Activated naive CD8-positive, alpha-beta T cell treated with anti-CD3 and anti-CD28 coated beads, Interleukin-2, amount 10 ng/mL, durations not matched to agents 7 days and 5 days (primary cell): ENCODE data around the gene SPATS2L. TPM values are rescaled to one million over a fixed set of nuclear protein-coding genes. Genes with fewer than 3 reads are reported as not detected.

Experiments used
- ATAC-seq: fragments of 150-1000 bp; cut with Tn5 transposase; one replicate; pipeline ENCODE4 v1.10.0; 2021; ENCODE audit warnings: low read depth, moderate library complexity
- POLR2A ChIA-PET: fragments of 350-600 bp; sonication (Branson Sonifier 250); formaldehyde crosslinking; loops from one replicate; lab custom pipeline; 2021; ENCODE audit warnings: antibody characterized with exemption; lab: Charles Lee
- DNase-seq: peaks from one replicate; pipeline ENCODE4 v3.0.0; 2021
- H3K27ac Mint-ChIP-seq: one replicate; pipeline ENCODE4 v1.8.0; 2022; ENCODE audit warnings: mild to moderate bottlenecking, mixed read lengths
- H3K27me3 Mint-ChIP-seq: one replicate; pipeline ENCODE4 v1.8.0; 2022; ENCODE audit warnings: mild to moderate bottlenecking, moderate library complexity, mixed read lengths
- H3K36me3 Mint-ChIP-seq: one replicate; pipeline ENCODE4 v1.8.0; 2021; ENCODE audit warnings: mild to moderate bottlenecking, mixed read lengths
- H3K4me1 Mint-ChIP-seq: one replicate; pipeline ENCODE4 v1.8.0; 2021; ENCODE audit warnings: mixed read lengths
- H3K4me3 Mint-ChIP-seq: one replicate; pipeline ENCODE4 v1.8.0; 2022; ENCODE audit warnings: mild to moderate bottlenecking, moderate library complexity, mixed read lengths
- H3K9me3 Mint-ChIP-seq: one replicate; pipeline ENCODE4 v1.8.0; 2021; ENCODE audit warnings: mixed read lengths
- total RNA-seq, 2 experiments: library from RNA; stranded (reverse); gene quantifications; one replicate each; pipeline ENCODE4 v1.2.3, GENCODE V29; 2021

SPATS2L gene
- total RNA-seq, 2 experiments from 2014 or later: 46.3 to 47.1 TPM

GRCh38 chr2:200274116-200275075 is 32.1 kb upstream of the SPATS2L start:
- ATAC-seq (no peak), DNase-seq (no peak)
- Mint-ChIP-seq H3K4me3 (no peak overlapping the region), H3K36me3 (no peaks in the 10 kb centered on the region), H3K9me3 (no peaks in the 10 kb centered on the region), H3K27ac (no peak overlapping the region), H3K27me3 (peaks cover 15% of the 10 kb centered on the region), H3K4me1 (no peaks in the 10 kb centered on the region)
- POLR2A ChIA-PET: no interaction called here

GRCh38 chr2:200275295-200276013 is 31.0 kb upstream of the SPATS2L start:
- no peak for ATAC-seq
- H3K4me1 Mint-ChIP-seq: no peaks in the 10 kb centered on the region
- H3K9me3 Mint-ChIP-seq: no peaks in the 10 kb centered on the region

GRCh38 chr2:200276472-200276871 is 30.0 kb upstream of the SPATS2L start:
- H3K4me3 Mint-ChIP-seq: no peak overlapping the region
- ATAC-seq: no peak
- H3K36me3 Mint-ChIP-seq: no peaks in the 10 kb centered on the region
- H3K4me1 Mint-ChIP-seq: no peaks in the 10 kb centered on the region
- no peak overlapping the region for H3K27ac Mint-ChIP-seq
- POLR2A ChIA-PET: no interaction called here
- DNase-seq: no peak
- H3K9me3 Mint-ChIP-seq: no peaks in the 10 kb centered on the region
- H3K27me3 Mint-ChIP-seq: peaks cover 24% of the 10 kb centered on the region

More at GRCh38 chr2:200275295-200276013, 31.0 kb upstream of the SPATS2L start:
- Mint-ChIP-seq H3K27me3 (peaks cover 24% of the 10 kb centered on the region), H3K4me3 (no peak overlapping the region), H3K27ac (no peak overlapping the region), H3K36me3 (no peaks in the 10 kb centered on the region)
- DNase-seq: no peak
- POLR2A ChIA-PET: no interaction called here

- DNase-seq: no peak
- ATAC-seq: no peak
- no peak overlapping the region for H3K4me3 Mint-ChIP-seq
- POLR2A ChIA-PET: no interaction called here
- peaks cover 33% of the 10 kb centered on the region for H3K27me3 Mint-ChIP-seq
- no peak overlapping the region for H3K27ac Mint-ChIP-seq
- H3K4me1 Mint-ChIP-seq: no peaks in the 10 kb centered on the region
- H3K9me3 Mint-ChIP-seq: no peaks in the 10 kb centered on the region
- no peaks in the 10 kb centered on the region for H3K36me3 Mint-ChIP-seq
Observed at GRCh38 chr2:200278694-200279316, 27.7 kb upstream of the SPATS2L start.

GRCh38 chr2:200279857-200280256 is 26.6 kb upstream of the SPATS2L start:
- Mint-ChIP-seq H3K9me3 (no peaks in the 10 kb centered on the region), H3K4me1 (no peaks in the 10 kb centered on the region), H3K27ac (no peak overlapping the region), H3K4me3 (no peak overlapping the region), H3K36me3 (no peaks in the 10 kb centered on the region), H3K27me3 (peaks cover 39% of the 10 kb centered on the region)
- ATAC-seq (no peak), DNase-seq (no peak)
- POLR2A ChIA-PET: no interaction called here

GRCh38 chr2:200286578-200286977 is 19.9 kb upstream of the SPATS2L start:
- ATAC-seq (no peak), DNase-seq (no peak)
- POLR2A ChIA-PET: no interaction called here
- Mint-ChIP-seq H3K9me3 (no peaks in the 10 kb centered on the region), H3K36me3 (no peaks in the 10 kb centered on the region), H3K27ac (no peak overlapping the region), H3K4me3 (no peak overlapping the region), H3K4me1 (no peaks in the 10 kb centered on the region), H3K27me3 (peaks cover 43% of the 10 kb centered on the region)

GRCh38 chr2:200288670-200289429 is 17.6 kb upstream of the SPATS2L start:
- Mint-ChIP-seq H3K27ac (no peak overlapping the region), H3K36me3 (no peaks in the 10 kb centered on the region), H3K27me3 (peaks cover 39% of the 10 kb centered on the region), H3K4me3 (no peak overlapping the region), H3K4me1 (no peaks in the 10 kb centered on the region), H3K9me3 (no peaks in the 10 kb centered on the region)
- POLR2A ChIA-PET: no interaction called here
- ATAC-seq: no peak
- no peak for DNase-seq

GRCh38 chr2:200296118-200296517 is 10.4 kb upstream of the SPATS2L start:
- Mint-ChIP-seq H3K9me3 (no peaks in the 10 kb centered on the region), H3K27ac (no peak overlapping the region), H3K36me3 (no peaks in the 10 kb centered on the region), H3K4me1 (peaks cover 3% of the 10 kb centered on the region), H3K4me3 (no peak overlapping the region), H3K27me3 (peaks cover 30% of the 10 kb centered on the region)
- DNase-seq (no peak), ATAC-seq (no peak)
- POLR2A ChIA-PET: no interaction called here

- Mint-ChIP-seq H3K4me1 (peaks cover 3% of the 10 kb centered on the region), H3K27me3 (peaks cover 32% of the 10 kb centered on the region), H3K27ac (no peak overlapping the region), H3K9me3 (no peaks in the 10 kb centered on the region), H3K36me3 (no peaks in the 10 kb centered on the region), H3K4me3 (no peak overlapping the region)
- no peak for DNase-seq
- no peak for ATAC-seq
- POLR2A ChIA-PET: no interaction called here
Observed at GRCh38 chr2:200297100-200297499, 9.4 kb upstream of the SPATS2L start.

GRCh38 chr2:200297989-200298388 is 8.5 kb upstream of the SPATS2L start:
- Mint-ChIP-seq H3K4me1 (peaks cover 3% of the 10 kb centered on the region), H3K9me3 (no peaks in the 10 kb centered on the region), H3K27me3 (peaks cover 40% of the 10 kb centered on the region), H3K36me3 (no peaks in the 10 kb centered on the region), H3K27ac (no peak overlapping the region), H3K4me3 (no peak overlapping the region)
- ATAC-seq (no peak), DNase-seq (no peak)
- POLR2A ChIA-PET: no interaction called here

- Mint-ChIP-seq H3K27ac (no peak overlapping the region), H3K4me3 (no peak overlapping the region), H3K27me3 (peaks cover 40% of the 10 kb centered on the region), H3K36me3 (no peaks in the 10 kb centered on the region), H3K9me3 (no peaks in the 10 kb centered on the region), H3K4me1 (peaks cover 3% of the 10 kb centered on the region)
- ATAC-seq (no peak), DNase-seq (no peak)
- POLR2A ChIA-PET: no interaction called here
Observed at GRCh38 chr2:200298816-200299215, 7.7 kb upstream of the SPATS2L start.

- POLR2A ChIA-PET: no interaction called here
- H3K4me3 Mint-ChIP-seq: no peak overlapping the region
- no peak for ATAC-seq
Observed at GRCh38 chr2:200300065-200300464, 6.4 kb upstream of the SPATS2L start.

More at GRCh38 chr2:200300065-200300464, 6.4 kb upstream of the SPATS2L start:
- H3K36me3 Mint-ChIP-seq: no peaks in the 10 kb centered on the region
- no peak for DNase-seq
- no peaks in the 10 kb centered on the region for H3K9me3 Mint-ChIP-seq
- H3K27me3 Mint-ChIP-seq: peaks cover 40% of the 10 kb centered on the region
- H3K27ac Mint-ChIP-seq: no peak overlapping the region
- peaks cover 3% of the 10 kb centered on the region for H3K4me1 Mint-ChIP-seq
